GM18520 (cell line): ENCODE data around the gene PDE1C.
"Not testable (repeated sequence)": the region's sequence is repeated elsewhere in the genome, so short reads cannot be mapped to it uniquely, and the experiment has no call there.

Experiments used
- ATAC-seq: cut with Tn5 transposase; IDR thresholded peaks from one replicate; pipeline ENCODE4 v1.9.1; 2021; ENCODE audit not compliant: unreplicated experiment

Gene PDE1C

DNA sequence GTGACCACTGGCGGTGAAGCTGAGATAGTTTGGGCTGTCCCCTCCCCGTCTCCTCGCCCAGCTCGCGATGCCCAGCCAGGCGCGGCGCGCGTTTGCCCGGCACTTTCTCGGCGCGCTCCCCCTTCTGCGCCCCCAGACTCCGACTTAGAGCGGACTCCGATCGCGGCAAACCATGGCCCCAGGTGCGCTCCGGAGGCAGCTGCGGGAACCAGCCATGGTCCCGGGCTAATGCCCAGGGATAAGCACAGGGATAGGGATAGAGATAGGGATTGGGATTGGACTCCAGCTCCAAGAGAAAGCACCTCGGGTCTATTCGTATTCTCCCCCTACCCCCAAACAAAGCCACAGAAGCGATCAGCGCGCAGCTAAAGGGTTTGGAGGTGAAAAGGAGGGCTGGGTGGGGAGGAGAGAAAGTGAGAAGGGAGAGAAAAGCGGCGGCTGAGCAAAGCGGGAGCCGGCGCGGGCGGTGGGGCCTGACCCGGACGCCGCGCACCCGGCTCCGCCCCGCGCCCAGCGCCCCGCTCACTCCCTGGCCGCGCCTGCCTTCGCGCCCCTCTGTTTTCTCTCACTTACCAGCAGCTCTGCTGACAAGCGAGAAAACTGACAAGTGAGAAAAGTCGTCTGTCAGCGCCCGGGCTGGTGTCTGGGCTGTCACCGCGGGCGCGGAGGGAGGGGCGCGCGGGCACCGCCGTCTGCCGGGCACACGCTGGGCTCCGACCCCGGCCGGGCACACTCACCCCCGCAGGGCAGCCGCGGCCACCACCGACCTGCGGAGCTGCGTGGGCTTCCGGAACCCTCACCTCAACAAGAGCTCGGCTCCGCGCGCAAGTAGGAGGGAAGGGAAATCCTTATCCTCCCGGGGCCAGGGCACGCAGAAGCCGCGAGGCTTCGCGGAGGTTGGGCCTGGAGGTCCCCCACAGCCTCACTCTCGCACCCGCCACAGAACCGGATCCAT lies at the start of gene PDE1C:
PDE1C (minus strand) TSS at position 2 of the 955 bp plus-strand sequence.
- no peak for ATAC-seq

DNA sequence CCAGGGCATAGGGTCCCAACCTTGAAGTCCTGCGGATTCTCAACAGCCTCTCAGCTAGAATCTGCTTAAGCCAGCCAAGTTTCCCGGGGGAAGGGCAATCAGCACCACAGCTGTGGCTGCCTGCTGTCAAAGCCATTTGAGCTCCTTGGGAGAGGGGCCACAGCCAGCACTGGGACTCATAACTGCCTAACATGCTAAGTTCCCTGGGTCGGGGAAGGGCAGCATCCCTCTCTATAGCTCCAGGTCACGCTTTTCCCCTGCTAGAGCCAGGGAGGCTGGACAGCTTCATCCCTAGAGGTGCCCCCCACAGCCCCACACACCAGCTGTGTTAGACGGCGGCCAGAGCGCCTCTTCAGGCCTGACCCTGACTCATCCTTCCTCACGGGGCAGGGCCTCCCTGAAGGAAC lies 49.6 kb upstream of the PDE1C start:
- ATAC-seq, result no peak

DNA sequence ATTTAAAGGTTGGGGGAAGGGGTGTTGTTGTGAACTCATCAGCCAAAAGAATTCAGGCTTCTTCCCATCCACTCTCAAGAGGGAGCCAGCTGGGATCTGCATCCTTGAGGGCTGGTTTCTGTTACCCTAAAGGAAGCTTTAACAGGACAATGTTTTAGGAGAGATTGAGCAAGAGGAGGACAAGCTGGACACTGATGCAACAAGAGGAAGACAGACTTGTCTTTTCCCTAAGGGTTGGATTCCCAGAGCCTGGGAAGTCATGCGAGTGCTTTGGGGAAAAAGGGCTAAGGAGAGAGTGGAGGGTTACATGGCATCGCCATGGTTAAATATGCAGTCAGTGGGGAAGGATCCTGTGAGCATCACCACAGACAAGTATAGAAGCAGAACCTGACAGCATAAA lies 47.6 kb upstream of the PDE1C start:
- ATAC-seq, result no peak

DNA sequence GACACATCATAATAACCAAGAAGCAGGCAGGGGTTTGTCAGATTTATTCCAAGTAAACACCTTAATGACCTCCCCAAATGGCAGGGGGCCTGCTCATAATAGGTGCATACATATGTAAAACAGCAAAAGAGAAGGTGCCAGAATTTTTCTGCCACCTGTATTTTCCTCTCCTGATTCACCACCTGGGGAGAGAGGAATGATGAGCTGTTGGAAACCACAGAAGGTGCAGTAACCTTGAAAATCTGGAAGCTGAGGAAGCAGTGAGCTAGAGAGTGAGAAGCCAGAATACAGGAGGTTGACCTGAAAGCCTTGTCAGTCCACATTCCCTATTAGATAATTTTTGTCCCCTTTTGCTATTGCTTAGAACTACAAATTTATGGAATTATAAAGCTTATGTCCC lies 46.2 kb upstream of the PDE1C start:
- no peak for ATAC-seq

DNA sequence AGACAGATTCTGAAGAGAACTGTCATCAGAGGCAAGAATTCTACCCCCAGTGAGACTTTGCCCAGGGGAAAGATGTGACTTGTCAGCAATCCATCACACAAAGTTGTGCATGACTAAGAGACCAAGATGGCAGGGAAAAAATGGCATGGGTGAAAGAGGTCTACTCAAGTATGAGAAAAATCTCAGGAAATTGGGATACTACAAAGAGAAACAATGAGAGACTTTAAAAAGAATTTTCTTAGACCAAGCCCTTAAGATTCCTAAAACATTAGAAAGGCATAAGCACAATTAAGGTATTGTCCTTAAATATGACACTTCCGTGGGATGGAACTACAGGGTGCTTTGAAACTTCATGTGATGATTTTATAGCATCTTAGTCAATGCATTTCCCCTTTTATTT lies 45.6 kb upstream of the PDE1C start:
- no peak for ATAC-seq

DNA sequence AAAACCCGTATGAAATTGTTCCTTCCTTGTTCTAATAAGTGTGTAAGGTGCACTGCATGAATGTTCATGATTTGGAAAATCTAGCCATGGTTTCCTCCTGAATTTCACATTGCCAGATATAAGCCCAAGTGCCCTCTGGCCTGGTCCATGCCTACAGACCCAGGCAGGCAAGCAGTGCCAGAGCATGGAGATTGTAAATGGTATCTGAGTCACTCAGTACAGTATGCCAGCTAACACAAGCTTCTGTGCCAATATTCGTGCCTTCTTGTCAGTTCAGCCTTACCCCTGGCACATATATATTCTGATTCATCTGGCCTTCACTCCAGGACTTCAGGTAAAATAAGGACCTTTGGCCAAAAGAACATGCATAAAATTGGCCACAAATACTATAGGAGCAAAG lies 38.4 kb upstream of the PDE1C start:
- no peak for ATAC-seq

GRCh38 chr7:32104766-32105165 lies 34.6 kb upstream of the PDE1C start:
- ATAC-seq, result no peak

DNA sequence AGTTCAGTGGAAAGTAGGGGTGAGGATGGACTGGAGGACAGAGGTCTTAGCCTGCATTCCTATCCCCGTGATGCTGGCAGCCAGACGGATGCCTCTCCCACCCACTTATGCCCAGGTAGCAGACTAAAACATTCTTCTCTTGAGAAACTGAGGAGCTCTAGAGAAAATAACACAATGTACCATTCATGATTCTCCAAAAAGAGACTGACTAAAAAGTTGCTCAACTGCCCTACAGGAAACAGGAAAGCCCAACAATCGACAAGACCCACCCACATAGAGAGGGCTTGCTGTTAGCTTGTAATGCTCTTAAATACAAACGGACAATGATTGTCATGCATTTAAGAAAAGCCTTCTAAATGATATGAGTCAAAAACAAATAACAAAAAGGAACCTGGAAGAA lies 33.2 kb upstream of the PDE1C start:
- ATAC-seq, result no peak

GRCh38 chr7:32102432-32102873 lies 32.2 kb upstream of the PDE1C start:
- ATAC-seq, result no peak

- no peak for ATAC-seq
These were observed 30.2 kb upstream of the PDE1C start for GRCh38 chr7:32100407-32100907.

DNA sequence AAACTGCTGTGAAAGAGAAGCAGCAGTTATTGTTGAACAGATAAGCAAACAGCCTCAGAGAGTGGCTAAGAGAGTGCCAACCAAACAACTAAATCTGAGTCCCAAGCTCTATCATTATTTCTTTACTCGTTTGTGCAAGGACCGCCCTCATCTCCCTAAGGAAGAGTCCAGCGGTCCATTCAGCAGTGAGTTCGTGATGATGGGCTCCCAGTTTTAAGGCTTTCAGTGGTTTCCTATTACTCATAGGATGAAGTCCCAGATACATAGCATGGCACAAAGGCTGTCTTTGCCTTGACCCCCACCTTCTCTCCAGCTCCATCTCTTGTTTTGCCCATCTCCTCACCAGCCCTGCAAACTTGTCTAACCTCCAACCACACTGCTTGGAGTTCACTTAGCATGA lies 24.3 kb upstream of the PDE1C start:
- ATAC-seq, result no peak

DNA sequence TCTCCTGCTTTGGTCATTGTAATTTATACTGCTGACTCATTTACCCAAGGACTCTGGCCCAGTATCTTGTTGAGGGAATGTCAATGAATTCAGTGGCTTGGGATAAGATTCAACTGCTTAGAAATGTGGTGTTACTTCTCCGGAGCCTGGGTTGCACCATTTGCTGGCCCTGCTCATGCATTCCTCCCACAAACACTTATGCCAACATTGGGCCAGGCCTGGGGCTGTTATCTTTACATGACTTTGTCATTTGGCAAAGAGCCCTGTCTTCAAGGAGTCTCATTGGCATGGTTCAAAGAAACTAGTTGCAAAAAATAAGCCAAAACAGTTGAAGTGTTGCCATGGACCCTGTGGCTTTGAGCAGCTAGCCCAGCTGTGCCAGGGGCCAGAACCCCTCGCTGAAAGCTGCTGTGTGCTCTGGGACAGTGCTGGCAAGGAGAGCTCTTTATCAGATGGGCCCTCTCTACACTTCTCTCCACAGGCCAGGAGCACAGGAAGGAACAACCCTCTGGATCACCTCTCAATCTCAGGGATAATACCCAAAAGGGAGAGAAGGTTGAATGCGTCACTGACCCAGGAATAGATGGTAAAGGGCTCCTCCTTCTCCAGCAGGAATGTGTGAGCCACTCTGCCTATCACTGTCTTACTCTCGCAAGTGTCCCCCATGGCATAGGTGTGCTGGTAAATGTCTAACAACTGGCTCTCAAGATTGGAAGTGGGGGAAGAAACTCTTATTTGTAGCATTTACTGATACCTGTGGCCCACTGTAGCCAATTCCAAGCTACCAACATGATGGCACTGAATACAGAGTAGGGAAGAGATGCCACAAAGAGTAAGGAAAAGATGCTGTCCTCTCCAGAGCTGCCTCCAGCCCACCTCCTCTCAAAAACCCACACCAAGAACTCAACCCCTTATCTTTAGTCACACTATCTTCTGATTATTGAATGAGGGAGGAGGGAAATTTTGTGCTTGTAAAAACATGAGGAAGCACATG lies 23.5 kb upstream of the PDE1C start:
- no peak for ATAC-seq

GRCh38 chr7:32092346-32092745 lies 22.1 kb upstream of the PDE1C start:
- no peak for ATAC-seq

- no peak for ATAC-seq
These were observed 21.5 kb upstream of the PDE1C start for GRCh38 chr7:32091608-32092210.

DNA sequence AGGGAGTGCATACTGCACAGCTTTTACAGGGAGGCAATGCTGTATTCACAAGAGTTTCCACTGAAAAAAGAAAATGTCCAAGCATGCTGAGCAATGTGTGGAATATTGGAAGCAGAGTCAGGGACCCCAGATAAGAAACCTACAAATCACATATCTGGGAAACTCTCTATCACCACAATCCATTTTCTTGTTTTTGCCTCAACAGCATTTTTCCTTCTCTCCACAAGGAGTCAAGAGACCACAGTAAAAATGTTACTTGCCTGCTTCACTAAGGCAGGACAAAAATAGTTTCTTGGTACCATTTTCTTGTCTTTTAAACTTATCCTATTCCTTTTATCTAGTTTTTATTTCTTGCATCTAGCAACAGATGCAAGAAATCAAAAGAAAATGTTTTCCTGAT lies 19.5 kb upstream of the PDE1C start:
- ATAC-seq, result no peak

DNA sequence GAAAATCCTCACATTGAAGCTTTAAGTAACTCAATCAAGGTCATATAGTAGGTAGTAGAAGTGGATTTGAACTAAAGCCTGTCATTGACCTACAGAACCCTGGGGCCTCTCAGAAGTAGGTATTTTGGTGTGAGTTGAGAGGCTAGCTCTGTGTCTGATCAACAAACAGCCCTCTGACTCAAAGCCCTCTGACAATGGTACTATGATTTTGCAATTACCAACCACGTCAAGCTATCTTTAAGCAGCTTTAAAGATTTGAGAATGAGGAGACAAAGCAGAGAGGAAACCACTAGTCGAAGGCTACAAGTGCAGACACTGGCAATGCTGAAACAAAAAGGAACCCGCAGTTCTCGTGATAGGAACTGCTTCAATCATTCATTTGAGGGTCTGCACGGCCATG lies 19.0 kb upstream of the PDE1C start:
- ATAC-seq, result no peak

DNA sequence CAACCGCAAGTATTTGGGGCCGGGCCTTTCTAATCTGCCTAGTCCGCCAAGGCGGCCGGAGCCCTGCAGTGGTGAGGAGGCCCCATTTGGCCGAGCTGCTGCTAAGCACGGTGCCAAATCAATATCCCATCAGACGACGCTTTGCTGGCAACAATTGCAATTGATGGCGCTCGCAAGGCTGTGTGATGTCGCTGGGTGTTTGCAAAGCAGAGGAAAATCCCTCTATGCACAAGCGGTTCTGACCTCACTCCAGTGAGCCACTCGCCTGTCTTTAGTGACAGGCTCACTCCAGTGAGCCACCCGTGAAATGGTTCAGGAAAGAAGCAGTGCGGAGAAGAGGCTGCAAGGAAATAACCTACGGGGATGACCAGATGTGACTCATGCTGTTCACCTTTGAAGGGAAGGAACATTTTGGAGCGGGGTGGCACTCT lies 18.3 kb upstream of the PDE1C start:
- ATAC-seq, result no peak

- no peak for ATAC-seq
These were observed 9.3 kb upstream of the PDE1C start for GRCh38 chr7:32079510-32079909.

- ATAC-seq, result no peak
These were observed 8.6 kb upstream of the PDE1C start for GRCh38 chr7:32078824-32079223.

DNA sequence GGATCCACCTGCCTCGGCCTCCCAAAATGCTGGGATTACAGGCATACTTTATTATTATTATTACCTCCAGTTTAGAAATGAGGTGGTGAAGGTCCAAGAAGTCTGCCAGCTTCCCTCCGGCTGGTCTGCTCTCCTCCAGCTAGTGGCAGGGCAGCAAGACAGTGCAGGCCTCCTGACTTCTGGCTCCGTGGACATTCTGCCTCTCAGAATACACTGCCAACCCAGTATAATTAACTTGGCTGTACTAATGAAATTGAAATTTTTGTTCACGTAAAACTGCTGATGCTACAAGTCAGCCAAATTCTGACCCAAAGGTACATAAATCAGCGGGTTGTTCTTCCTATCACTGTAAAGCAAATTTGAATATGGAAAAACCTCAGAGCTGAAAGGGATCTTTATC lies 7.6 kb upstream of the PDE1C start:
- ATAC-seq, result no peak

GRCh38 chr7:32076802-32077201 lies 6.6 kb upstream of the PDE1C start:
- ATAC-seq, result not testable (repeated sequence)
